ENCODE data around the gene HABP2.

The HABP2 gene

DNA sequence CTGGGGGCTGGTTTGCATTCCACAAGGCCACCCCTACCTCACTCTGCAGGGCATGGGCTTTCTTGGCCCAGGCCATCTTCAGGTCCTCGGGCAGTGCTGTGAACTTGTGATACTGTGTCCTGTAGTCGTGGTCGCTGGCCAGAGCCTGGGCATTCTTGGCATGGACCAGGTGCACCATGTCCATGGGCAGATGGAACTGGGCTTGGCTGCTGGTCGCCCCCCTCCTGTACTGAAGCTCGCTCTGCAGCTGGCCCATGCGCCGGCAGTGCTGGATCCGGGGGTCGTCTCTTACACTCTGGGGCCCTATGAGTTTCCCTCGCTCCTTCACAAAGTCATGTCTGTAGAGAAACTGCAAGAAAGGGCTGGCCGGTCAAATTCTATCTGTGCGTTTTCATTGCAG is 51.7 kb downstream of the HABP2 start:
- DNase-seq (ENCODE audit: low read depth in 2 of 2): no peak

DNA sequence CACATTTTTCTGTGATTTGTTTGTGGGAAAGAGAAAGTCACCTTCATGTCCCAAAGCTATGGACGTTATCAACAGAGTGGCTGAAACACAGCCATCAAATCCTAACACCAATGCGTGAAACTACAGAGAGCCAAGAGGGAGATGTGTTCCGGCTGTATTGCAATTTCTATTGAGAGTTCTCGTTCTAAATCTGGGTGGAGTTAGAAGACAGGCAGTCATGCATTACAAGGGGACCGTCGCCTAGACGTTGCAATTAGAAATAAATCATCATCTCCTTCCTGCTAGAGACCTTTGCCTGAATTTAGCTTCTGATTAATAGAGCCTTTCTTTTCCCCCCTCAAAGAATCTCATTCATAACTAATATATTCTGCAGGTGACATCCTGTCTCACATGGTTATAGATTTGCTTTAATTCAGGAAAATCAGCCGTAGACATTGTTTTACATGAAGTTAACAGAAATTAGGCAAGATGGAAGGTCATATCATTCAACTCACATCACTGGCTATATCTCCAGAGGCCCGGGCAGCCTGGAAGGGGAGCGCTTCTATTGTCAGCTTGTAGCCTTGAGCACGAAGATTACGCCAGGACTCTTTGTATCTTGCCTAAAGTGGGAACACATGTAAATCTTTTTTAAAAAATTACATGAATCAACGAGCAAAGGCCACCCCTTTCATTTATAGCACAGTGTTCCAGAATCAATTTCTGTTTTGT is 52.6 kb downstream of the HABP2 start:
- no peak for DNase-seq (ENCODE audit: low read depth in 2 of 2)

DNA sequence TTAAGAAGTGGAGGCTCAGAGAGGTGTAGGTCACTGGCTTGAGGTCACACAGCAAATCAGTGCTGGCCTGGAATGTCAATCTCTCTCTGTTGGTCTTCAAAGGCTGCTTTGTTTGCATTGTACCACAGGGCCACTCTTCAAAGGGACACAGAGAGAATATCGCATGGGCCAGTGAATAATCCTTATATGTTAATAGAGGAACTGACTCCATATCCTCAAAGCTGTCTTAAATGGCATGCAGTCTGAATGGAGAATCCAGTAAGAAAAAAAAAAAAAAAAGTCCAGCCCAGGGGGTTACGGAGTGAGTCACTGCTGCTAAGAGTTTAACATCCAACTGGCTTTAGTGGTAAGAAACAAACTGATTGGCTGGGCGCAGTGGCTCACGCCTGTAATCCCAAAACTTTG is 56.9 kb downstream of the HABP2 start:
- no peak for DNase-seq (ENCODE audit: low read depth in 2 of 2)

DNA sequence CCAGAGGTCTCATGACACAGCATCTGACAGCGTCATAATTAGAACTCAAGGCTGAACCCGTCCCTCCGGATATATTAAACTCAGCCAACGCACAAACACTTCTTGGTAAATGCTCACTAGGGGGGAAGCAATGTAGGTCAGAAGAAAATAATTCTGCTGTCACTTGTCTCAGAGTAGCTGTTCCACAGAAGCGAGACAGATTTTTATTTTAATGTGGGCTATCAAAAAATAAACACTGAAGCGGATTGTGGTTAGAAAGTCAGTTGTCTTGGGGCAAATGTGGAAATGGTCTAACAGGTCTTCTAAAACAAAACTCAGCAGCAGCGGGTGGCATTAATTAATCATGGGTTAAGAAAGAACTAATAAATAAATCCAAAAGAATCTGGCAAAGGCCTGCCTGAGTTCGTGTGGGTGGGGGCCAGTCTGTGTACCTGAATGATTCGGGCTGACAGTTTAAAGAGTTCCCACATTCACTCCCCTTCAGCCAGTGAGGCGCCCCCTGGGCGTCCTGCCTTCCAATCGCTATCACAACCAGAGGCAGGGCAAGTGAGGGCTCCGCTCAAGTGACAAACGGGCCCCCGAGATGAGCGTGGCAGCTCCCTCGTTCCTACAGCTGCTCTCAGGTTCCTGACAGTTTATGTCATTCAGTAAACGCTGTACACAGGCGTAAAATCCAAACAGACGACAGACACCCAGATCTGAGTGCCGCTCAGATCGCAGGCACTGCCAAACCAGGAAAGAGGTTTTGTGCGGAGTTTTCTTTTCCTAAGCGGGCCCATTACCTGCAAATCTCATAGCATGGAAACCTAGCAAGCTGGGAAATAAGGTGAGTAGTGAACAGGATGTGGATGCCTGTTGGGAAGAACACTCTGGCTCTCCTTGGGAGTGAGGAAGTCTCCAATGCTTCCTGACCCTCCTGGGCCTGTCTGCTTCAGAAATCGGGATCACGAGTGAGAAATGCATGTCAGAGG is 58.1 kb downstream of the HABP2 start:
- no peak for DNase-seq (ENCODE audit: low read depth in 2 of 2)

DNA sequence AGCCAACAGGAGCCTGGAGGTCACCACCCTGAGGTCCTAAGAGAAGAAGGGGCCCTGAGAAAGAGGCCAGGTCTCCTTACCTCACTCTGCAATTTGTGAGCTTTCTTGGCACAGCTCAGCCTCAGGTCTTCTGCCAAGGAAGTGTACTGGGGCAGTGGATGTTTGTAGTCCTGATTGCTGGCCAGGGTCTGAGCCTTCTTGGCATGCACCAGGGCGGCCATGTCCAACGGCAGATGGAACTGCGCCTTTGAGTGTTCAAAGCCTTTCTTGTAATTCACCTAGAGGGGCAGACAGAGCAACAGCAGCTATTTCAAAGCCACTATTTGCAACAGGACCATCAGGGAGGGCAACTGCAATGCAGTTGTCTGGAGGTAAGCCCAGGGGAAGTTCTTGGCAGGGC is 59.3 kb downstream of the HABP2 start:
- DNase-seq (ENCODE audit: low read depth in 2 of 2): no peak

DNA sequence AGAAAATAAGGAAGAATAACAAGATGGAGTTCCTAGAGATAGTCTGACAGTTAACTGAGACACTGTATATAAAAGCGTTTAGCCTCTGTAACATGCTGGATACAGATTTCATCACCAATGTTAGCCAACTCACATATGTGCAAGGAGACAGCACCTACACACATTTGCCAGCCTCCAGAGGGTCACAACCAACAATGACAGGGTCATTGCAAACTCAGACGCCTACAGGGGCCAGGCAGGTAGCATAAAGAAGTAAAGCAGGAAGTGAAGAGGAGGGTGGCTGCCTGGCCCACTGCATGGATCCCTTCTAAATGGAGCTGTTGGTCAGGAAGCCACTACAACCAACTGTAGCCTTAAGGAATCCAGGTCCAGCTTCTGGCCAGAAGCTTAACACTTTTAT is 60.6 kb downstream of the HABP2 start:
- DNase-seq (ENCODE audit: low read depth in 2 of 2): no peak

DNA sequence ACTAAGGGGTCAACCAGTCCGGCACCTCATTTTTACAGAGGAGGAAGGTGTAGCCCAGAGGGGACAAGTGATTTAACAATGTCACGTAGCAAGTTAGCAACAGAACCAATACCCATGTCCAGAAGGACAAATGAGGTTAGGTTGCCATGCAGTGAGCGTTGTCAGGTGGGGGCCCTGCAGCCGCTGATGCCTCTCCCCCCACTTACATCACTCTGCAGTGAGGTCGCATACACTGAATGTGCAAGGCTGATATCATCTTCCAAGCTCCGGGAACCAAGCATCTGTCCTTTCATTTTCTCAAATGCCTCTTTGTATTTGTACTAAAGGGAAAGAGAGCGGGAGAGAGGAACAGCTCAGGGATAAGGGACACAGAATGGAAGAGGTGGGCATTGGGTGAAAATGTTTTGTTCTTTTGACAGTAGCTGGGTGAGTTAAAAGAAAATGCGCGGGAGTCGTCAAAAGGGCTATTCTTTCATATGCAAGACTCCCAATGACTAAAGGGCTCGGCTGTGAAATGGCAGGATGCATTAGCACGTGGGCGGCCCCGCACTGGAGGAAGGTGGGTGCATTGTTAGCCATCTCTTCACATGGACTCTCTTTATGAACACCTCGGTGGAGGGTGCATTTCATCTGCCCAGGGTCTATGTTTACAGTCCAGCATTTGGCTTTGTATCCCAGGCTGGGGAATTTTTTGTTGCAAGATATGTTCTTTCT is 61.3 kb downstream of the HABP2 start:
- no peak for DNase-seq (ENCODE audit: low read depth in 2 of 2)

DNA sequence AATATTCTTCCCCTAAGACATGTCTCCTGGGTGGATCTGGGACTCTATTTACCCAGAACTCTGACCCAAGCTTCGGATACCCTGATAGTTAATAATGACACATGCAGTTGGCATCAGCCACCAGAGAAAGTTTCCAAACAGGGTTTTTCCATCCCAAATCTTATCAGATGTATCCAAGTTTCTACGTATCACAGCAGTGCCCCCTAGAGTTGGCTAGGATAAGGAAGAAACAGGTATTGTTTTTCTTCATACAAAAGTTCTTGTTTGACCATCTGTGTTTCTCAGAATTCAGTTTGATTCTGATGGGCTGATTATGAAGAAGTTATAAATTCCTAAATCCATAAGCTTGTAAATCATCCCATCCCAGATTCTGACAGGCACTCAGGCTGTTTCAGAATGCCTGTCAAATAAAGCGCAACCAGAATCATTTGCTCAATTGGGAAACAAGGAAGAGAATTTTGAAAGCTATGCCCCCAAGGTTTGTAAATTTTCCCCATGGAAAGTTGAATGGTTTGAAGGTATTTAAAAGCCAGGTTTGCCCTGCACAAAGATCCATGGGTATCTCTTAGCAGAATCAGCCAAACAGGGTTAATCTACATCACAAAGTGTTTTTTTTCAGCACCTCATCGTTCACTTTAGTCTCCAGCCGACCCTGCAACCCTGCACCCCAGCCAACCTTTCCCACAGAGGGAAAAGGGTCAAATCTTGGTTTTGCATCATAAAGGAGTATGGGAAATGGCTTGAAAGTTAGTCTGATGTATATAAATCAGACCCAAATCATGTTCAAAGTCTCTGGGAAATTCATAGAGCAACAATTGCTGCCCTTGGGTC is 63.6 kb downstream of the HABP2 start:
- no peak for DNase-seq (ENCODE audit: low read depth in 2 of 2)

DNA sequence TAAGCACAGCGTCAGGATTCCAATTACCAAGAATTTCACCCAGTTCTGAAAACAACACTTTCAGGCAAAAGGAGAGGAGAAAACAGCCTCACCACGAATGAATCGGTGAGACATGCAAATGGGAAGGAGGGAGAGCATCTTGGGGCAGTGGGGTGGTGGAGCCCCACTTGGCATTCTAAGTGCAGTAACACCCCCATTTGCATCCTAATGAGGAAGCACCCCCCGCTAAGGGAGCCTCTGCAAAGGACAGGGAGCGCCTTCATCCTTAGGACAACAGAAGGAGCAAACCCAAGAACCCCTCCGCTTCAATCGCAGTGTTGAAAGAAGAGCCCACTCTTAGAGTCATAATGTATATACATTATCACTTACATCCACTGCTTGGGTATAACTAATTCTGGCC is 64.2 kb downstream of the HABP2 start:
- no peak for DNase-seq (ENCODE audit: low read depth in 2 of 2)

DNA sequence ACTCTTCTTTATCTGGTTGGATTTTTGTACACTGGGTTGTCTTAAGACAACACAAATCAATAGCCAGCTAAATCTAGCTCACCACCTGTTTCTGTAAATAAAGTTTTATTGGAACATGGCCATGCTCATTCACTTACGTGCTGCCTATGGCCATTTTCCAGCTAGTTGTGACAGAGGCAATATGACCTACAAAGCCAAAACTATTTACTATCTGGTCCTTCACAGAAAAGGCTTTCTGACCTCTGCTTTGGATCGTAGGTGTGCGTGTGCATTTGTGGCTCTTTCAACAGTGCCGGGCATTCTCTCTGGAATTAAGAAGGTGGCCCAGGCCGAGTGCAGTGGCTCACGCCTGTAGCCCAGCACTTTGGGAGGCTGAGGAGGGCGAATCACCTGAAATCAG is 65.5 kb downstream of the HABP2 start:
- DNase-seq (ENCODE audit: low read depth in 2 of 2): no peak

DNA sequence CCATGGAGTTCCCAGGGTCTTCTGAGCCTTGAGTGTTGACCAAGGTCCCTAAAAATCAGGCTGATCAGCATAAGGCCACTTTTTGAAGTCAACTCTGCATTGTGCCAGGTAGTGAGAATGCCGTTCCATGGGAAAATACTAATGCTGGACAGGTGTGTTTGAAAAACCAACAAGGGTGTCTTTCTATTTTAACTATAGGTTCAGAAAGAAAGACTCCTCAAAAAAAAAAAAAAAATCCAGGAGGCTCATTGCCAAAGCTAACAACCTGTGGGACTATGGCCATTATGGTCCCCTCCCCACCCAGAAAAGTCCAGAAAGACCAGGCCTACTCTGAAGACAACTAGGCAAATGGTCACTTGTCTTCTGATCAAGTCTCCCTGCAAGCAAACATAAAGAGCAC is 66.5 kb downstream of the HABP2 start:
- no peak for DNase-seq (ENCODE audit: low read depth in 2 of 2)

DNA sequence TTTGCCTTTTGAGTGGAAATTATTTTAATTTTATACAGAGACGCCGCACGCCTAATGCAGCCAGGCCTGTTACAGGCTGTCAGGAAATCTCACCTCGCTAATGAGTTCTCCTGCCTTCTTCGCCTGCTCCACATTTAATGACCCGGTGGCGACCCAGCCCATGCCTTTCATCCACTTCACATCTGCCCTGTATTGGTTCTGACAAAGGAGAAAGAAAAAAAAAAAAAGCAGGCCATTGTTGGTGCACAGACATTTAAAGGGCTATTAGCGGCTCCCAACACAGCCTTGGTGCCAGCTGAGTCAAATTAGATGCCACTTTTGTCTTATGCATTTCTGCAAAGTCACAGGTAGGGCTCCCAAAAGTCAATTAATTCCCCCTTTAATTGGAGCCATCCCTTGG is 67.7 kb downstream of the HABP2 start:
- DNase-seq (ENCODE audit: low read depth in 2 of 2): no peak

DNA sequence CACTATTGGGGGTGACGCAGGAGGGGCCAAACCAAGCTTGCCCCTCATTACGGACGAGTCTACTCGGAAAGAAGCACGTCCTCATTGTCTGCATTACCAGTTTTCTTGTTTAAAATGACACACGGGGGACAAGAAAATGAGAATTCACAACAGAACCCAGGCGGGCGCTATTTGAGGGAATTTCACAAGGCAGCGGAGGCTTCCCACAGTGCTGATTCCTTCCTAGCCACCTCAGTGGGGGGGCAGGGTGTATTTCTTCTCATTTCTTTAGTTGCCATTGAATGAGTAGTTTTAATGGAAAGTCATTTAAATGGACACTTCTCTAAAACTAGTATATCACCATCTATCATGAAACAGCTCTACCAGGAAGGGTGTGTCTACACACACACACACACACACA is 68.1 kb downstream of the HABP2 start:
- DNase-seq (ENCODE audit: low read depth in 2 of 2): no peak

DNA sequence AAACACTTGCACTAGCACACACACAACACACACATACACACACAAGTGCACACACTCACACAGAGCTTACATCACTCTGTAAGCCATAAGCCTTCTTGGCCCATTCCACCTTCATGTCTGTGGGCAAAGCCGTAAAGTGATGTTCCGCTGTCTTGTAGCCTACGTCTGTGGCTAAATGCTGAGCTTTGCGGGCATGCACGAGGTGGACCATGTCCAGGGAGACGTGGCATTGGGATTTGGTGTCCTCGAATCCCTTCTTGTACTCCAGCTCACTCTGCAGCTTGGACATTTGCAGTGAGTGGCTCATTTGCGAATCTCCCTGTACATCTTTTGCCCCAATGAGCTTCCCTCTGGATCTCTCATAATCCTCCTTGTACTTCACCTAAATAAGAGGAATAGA is 68.9 kb downstream of the HABP2 start:
- DNase-seq (ENCODE audit: low read depth in 2 of 2): no peak

DNA sequence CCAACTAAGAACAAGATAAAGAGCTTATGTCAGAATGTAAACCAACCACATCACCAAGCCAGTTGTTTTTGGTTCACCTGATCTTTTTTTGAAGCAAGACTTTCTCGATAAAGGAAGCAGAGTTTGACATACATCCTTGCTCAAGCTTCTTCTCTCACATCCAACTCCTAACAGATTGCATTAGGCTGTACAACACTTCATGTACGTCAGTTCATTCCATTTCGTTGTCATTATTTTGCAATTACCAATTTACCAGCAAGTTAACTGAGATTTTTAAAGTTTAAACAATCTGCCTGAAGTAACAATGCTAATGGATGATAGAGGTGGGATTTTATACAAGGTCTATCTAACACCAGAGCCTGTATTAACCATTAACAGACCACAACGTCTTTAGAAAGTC is 70.0 kb downstream of the HABP2 start:
- no peak for DNase-seq (ENCODE audit: low read depth in 2 of 2)

DNA sequence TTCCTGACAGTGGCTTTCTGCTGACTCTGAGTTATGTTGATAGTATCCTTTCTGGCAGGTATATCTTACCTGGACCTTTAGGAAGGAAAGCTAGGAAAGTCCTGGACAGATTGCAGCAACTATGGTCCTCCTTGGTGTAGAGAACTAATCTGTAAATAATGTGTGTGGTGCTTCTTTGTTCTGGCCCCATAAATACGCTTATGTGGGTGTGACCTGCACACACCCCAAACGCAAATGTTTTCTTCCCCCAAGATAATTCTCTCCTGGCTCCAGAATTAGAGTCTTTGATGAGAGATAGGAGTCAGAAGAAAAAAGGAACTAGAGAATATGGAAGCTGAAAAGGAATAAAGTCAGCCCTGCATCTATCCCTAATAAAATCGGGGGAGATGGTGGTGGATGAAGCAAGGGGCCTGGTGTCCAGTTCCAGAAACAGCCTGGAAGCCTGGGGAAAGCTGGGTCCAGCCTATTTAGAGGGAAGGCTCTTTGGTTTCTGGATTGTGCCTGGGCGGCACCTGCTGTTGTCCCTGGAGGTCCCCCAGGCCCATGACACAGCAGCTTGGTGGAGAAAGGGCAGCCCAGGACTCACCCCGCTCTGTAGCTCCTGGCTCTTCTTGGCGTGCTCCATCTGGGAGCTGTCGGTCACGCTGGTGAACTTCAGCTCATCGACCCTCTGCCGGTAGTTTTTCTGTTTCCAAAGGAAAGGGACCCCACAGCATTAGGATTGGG is 72.8 kb downstream of the HABP2 start:
- no peak for DNase-seq (ENCODE audit: low read depth in 2 of 2)

DNA sequence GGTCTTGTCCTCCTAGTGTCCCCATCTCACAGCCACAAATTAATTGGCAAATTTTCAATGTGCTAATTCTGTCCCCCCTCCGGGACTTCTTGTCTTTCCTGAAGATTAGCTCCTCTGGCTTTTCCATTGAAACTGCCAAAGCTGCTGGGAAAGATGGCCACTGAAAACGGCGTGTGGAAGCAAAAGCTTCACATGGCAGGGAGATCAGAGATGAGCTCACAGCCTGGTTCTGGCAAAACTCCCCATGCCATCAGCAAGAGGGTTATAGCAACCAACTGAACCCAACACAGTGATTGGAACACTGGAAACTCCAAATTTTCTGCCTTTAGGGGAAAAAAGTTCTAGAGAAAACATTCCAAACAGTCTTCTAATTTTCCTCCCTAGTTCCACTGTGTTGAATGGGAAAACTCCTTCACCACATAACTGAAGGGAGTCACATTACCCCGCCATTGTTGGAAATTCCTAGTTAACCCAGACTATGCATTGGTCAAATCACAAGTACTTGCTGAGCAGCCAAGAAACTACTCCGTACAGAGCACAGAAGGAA is 74.0 kb downstream of the HABP2 start:
- DNase-seq (ENCODE audit: low read depth in 2 of 2): no peak

DNA sequence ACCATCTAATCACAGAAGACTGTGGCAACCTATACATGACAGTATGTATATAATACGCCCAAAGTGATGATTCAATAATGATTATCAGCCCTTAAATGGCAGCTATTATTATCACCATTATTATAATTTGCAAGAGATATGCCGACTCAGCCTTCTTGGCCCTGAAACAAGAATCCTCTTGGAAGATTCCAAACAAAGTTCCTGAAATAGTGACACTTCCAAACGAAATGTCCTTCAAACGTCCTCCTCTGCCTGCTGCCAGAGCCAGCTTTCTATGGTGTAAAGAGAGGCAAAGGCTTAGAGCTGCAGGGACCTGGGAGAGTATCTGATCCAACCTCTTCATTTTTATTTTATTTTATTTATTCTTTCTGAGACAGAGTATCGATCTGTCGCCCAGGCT is 75.0 kb downstream of the HABP2 start:
- no peak for DNase-seq (ENCODE audit: low read depth in 2 of 2)

DNA sequence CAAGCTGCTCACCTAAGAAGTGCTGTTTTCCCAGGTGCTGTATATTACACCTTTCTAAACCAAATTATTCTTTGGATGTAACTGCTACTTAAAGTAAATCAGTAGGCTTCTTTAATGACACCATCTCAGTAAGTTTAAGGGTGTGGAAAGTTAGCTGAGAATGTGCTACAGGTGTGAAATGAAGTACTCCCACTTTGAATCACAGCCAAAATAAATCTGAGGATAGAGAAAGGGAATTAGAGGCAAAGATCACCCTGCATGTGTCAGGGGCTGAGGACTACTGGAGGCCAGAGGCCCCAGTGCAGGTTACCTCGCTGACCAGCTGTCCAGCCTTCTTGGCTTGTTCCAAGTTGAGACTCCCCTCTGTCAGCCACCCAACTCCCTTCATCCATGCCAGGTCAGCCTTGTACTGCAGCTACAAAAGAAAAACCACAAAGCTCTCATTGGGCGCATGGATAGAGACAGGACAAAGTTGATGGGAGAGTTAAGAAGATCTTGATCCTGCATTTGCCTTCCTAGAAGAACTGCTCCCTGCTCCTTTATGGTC is 75.8 kb downstream of the HABP2 start:
- no peak for DNase-seq (ENCODE audit: low read depth in 2 of 2)

DNA sequence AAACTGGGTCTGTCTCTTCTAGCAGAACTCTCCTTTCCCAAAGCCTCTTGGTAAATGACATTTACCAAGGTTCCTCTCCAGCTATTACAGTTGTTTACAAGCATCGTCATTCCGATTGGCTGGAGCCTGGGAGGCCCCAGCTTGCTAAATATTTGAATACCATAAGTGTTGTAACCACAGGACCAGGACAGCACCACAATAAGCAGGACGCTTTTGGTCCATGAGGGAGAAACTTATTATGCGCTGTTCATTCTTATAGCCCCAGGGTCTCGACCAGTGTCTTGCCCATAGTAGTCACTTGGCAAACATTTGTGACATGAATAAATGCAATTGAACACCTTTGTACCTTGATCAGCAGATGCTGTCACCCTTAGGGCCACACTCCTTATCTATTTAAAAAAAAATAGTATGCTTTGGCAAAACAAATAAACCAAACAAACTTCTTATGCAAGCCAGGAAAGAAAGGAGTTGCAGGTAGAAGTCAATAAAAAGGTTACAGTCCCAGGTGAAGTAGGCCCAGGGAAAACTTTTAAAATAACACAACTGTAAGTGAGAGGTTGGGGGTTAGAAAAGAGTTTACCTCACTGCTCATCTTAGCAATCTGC is 78.2 kb downstream of the HABP2 start:
- no peak for DNase-seq (ENCODE audit: low read depth in 2 of 2)

Data from stimulated activated CD8-positive, alpha-beta memory T cell treated with anti-CD3 and anti-CD28 coated beads, Interleukin-2, amount 100 ng/mL, for 48 hours (primary cell).